Myocyte (in vitro differentiated cells): ENCODE data around the gene ARRB1. TPM values are rescaled to one million over a fixed set of nuclear protein-coding genes. Genes with fewer than 3 reads are reported as not detected.
"Not testable (repeated sequence)": the region's sequence is repeated elsewhere in the genome, so short reads cannot be mapped to it uniquely, and the experiment has no call there.

Experiments
- DNase-seq: peaks from one replicate; pipeline ENCODE4 v3.0.0-alpha.2; 2012; ENCODE audit warnings: low read depth
- total RNA-seq: library from RNA; depleted of rRNA; stranded (reverse); fragments of >200 nt; gene quantifications from 2 replicates; pipeline ENCODE4 v1.2.3, GENCODE V29; 2014

The ARRB1 gene
- total RNA-seq, 1 donor from 2014 or later, result 17.2 TPM

DNA sequence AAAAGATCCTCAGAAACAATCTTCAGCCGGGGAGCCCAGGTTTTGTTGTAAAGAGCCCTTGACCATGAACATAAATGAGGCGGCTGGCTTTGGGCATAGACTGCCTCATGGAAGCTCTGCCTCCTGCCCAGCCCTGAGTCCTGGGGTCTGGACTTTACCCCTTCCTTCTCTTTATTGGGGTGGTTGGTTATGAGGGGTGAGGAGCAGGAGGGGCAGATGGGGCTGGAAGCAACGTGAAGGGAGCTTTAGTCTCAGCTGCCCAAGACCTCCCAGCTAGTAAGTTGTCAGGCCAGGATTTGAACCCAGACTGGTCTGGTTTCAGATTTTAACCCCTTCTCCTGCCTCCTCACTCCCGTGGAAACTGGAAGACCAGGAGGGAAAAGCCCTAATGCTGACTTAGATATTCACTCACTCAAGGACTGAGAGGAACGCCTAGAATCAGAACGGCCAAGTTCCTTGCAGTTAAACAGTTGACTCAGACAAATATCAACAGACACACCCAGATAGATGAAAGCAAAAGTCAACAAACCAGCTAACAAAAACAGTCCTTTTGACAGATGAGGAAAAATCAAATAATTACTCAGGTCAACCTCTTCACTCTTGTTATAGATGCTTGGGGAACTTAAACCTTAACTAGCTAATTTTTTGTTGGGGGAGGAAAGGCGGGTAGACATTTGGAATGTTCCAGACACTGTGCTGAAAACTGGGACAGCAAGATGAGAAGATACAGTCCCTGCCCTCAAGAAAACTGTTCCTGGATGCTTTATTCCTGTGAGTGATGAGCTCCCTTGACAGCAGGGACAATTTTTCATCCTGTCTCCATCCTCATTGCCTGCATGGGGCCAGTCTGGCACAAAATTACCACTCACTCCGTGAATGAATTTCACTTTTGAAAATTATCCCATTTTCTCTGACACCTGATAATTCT lies 20.8 kb upstream of the ARRB1 start:
- DNase-seq, result no peak

DNA sequence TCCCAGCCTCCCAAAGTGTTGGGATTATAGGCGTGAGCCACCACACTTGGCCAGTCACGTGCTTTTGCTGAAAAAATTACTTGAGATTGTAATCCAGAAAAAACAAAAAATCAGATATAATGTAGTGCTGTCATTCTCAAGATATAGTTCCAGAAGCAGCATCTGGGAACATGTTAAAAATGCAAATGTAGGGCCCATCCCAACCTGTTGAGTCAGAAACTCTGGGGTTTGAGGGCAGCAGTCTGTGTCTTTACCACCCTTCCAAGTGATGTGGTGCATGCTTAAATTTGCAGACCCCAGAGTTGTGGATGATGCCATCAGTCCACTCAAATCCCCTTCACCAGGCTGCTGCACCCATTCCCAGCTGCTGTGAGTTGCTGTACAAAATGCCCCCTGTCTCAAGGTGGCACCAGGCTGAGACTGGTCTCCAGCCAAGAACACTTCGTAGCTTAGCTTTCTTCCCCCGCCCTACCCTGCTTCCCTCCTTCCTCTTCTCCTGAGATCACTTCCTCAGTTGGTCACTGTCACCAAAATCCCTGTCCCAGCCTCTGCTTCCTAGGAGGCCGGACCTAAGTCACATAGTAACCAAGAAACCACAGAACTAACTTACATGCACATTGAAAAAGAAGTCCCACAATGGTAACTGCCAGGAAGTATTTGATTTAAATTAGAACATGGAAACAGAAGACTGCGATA lies 18.2 kb upstream of the ARRB1 start:
- DNase-seq, result no peak

DNA sequence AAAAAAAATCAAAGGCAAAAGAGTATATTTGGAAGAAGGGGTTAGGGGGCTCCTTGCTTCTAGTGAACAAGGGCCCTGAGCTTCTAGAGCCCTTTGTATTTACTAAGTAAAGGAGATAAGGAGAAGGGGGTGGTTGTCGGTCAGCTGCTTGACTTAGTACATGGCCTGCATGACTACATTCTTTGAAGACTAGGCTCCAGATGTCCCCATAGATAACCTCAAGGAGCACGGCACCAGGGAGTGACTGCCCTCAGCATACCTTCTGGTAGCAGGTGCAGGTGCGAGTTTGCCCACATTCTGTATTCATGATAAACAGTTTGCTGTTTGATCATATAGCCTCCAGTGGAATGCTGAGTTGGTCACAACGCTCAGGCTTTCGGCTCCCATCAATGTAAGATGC lies 15.4 kb upstream of the ARRB1 start:
- not testable (repeated sequence) for DNase-seq

DNA sequence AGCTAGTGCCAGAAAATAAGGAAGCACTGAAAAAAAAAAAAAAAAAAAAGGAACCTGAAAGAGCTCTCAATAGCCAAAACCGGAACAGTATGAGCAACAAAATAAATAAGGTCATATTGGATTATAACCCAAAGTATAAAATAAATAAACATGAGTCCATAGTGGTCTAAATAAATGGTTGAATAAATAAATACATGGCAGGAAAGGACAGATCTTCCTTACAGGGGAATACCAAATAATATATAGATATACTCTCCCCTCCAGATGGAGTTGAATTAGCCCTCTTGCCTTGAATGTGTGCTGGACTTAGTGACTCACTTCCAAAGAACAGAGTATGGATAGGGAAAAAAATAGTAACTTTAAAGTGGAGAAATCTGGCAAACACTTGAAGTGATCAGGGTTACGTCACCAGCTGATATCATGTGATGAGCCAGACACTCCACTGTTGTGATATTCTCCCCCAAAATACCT lies 14.3 kb upstream of the ARRB1 start:
- DNase-seq, result no peak

DNA sequence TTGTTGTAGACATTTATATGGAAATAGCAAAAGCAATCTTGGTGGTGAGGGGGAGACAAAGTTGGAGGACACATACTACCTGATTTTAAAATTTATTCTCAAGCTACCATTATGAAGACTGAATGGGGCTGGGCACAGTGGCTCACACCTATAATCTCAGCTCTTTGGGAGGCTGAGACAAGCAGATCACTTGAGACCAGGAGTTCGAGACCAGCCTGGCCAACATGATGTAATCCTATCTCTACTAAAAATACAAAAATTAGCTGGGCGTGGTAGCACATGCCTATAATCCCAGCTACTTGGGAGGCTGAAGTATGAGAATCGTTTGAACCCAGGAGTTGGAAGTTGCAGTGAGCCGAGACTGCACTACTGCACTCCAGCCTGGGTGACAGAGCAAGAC lies 10.8 kb upstream of the ARRB1 start:
- DNase-seq, result not testable (repeated sequence)

DNA sequence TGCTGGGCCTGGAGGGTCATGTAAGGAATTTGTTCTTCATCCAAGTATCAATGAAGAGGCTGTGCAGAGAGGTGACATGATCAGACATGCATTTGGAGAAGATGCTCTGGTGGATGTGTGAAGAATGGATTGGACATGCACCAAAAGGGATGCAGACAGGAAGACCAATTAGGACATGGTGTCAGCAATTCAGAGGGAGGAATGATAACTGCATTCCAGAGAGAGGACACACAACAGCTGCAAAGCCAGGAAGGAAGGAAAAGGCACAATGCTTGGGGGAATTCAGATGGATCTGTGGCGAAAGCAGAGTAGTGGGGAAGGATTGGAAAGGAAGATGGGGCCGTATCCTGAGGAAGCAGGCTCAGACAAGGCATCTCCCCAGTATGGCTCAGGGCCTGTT lies 5.2 kb upstream of the ARRB1 start:
- peak; percentile 72 for DNase-seq

DNA sequence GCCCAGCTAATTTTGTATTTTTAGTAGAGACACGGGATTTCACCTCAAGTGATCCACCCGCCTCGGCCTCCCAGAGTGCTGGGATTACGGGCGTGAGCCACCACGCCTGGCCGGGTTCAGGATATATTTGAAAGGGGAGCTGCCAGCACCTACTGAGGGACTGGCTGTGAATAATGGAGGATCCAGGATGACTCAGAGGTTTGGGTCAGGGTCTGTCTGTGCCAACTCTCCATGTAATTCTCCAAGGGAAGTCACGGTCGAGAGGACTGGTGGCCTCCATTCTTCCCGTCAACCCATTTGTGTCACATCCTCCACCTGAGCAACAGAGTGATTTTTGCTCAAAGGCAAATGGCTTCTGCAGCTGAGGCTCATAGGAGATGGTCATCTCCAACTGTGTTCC lies 3.6 kb upstream of the ARRB1 start:
- DNase-seq, result no peak

DNA sequence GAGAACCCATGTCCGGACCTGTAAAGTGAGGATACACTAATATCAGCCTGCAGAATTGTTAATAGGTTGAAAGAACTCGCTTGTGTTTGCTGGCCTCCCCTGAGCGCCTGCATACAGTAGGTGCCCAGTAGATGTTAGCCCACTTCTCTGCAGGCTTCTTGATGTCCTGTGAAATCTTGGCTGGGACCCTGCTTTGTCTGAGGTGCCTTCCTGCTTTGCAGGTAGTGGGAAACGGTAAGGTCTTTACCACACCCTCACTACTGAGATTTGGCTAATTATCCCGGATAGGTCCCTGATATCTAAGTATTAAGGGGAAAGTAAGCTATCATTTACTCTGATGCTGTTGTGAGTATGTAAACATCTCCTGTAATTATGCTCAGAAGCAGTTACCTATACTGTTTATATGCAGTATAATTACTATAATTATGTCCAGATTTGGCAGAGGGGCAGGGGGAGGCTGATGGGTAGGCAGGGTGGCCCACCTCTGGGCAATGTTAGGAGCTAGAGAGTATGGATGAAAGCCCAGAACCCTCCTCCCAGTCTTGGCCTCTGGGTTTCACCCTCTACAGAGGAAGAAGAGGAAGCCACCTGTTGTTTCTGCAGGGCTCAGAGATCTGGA lies 1.2 kb upstream of the ARRB1 start:
- no peak for DNase-seq

DNA sequence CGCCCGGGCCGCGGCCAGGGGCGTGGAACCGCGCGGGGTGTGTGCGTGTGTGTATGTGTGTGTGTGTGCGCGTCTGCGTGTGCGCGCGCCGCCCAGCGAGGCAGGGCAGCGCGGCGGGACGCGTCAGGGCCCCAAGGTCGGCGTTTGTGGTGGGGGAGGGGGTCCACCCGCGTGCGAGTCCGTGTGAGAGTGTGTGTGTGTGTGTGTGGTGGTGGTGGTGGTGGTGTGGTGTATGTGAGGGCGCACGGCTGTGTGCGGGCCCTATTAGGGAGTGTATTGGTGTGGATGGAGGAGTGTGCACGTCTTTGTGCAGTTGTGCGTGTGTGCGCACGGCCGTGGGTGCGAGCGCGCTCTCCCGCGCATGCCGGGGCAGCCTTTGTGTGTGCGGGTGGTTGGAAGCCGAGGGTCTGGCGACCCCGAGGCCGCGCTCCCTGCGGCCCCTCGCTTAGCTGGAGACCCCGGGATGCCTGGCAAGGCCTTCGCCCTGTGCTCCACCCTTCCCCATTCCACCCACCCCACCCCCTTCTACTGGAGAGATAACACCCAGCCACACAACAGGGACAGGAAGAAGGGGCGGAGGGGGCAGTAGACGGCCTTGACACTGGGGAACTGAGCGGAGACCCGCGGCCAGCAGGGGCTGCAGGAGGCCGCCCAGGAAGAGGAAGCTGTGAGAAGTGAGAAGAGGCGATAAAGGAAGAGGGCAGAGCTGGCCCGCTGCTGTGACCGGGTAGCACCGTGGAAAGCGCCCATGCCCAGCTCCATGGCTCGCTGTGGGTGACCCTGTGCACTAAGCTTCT lies 528 bp upstream of the ARRB1 start:
- peak; percentile 67 for DNase-seq

DNA sequence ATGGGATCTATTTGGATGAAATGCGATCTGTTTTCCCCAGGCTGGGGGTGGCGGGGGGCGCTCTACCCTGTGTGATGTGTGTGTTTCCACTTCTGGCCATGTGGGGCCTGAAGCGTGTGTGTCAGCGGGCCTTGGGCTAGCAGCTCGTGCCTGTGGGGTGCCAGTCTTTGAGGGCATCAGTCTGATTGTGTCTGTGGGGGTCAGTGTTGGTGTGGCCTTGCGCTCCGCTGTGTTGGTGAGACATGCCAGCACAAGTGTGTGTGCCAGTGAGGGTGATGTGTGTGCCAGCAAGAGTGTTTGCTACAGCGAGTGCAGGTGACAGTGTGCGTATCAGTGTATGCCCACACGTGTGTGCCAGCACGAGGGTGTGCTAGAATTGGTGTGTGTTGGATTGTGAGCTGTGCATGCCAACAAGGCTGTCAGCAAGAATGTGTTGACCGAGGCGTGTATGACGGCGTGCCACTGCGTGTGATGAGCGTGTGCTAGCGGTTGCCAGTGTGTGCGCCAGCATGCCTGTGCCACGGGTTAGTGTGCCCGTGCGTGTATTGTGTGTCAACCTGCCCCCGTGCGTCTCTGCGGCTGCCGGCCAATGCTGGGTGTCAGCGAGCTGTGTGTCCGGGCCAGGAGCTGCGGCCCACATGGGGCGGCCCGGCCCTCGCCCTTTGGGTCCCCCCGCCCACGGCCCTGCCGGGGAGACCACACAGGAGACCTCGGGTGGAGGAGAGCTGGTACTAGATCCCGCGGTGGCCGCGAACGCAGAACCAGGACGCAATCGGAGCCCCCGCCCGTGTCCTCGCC lies 519 bp downstream of the ARRB1 start:
- peak; percentile 50 for DNase-seq

DNA sequence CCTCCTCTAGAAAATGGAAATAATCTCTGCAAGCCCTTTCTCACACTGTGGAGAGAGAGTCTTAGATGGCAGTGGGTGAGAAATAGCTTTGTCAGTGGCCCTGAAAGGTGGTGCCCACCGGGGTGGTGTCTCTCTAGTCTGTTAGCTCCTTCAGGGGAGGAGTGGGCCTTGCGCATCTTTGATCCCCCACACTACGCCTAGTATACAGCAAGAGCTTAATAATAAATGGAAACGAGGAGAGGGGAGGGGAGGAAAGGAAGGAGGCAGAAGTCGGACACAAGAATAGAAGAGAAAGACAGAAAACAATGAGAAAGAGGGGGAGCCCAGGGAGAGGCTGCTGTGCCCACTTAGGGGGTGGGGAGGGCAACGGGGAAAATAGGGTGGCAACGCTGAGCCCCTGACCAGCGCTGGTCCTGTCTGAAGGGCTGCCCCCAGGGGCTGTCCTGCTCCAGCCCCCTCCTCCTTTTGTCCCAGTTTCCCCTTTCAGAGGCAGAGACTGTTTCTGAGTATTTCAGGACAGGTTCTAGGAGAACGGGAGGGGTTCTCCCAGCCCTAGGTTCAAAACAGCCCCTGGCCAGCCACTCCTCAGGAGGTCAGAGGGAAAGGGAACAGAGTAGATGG lies 1.2 kb downstream of the ARRB1 start:
- no peak for DNase-seq

DNA sequence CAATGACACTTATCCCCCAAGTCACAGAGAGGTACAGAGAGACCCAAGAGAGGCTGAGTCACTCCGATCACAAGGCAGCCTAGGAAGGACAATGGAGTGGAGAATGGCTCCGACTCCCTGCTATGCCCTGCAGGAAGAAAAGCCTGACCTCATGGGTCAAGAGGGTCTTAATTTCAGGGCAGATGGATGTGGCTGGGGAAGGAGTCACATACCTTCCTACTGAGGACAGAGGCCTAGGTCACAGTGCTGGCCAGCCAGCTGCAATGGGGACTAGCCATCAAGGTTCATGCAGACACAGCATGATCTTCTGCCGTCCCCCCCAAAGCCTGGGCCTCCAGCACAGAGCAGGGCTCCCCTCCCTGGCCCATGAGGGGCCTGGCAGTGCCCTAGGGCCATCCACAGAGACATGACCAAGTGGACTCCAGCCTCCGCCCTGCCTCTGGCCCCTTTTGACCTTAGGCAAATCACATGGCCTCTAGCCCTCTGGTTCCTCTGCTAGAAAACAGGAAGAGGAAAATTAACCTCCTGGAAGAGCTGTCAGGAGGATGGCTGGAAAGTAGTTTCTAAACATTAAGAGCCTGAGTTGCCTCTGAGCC lies 1.8 kb downstream of the ARRB1 start:
- no peak for DNase-seq

DNA sequence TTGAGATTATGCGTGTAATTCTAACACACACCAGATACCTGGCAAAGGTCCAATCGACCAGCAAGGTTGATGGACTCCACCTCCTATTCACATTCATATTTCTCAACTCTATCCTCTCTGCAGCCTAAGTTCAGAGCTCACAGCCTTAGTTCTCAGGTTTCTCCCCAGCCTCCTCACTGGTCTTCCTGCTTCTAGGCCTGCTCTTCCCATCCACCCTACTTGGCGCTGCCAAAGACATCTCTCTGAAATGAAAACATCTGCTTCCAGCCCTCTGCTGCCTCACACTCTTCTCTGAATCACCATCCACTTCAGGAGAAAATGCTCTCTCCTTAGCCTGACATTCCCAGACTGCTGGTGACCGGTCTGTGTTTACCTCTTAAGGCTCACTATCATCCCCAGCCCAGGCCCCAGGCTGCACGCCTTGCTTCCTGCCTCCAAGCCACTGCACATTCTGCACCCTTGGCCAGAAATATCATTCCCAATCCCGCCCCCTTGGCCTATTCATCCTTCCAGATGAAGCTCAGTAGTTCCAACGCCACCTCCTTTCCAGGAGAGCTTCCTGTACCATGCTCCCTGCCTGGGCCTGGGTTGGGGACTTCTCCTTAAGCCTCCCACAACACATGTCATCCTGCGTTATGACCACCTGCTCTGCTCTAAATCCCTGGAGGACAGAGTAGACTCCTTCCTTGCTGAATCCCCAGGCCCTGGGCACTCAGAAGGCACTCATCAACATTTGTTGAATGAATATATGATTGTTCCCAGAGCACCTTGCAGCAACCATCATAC lies 3.5 kb downstream of the ARRB1 start:
- peak; percentile 80 for DNase-seq

DNA sequence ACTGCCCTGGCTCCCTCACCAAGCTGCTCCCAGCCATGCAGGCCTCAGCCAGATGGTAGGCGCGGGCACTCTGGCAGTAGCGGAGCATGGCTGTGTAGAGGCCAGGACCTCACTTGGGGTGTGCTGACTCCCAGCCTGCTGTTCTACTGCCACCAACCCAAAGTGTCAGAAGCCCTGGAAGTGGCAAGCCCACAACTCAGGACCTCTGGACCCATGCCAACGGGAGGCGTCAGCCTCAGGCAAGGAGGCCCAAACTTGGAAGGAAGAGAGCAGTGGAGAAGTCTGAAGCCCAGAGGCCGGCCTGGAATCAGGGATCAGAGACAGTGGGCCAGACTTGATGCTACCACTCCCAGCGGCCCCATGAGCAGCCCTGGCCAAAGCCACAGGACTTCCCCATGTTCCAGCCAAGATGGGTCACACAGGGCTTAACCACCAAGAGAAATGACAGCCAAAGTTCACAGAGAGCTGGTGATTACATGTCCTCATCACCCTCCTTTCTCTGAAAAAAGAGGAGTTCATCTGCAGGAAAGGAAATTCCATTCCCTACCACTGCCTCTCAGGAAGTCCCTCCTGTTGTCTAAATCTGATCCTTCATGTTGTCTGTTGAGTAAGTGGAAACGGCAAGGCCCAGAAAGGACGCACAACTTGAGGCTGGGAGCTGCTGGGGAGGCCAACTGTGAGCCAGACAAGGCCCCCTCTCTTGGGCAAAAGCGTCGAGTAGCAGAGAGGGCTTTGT lies 4.4 kb downstream of the ARRB1 start:
- DNase-seq, result no peak

DNA sequence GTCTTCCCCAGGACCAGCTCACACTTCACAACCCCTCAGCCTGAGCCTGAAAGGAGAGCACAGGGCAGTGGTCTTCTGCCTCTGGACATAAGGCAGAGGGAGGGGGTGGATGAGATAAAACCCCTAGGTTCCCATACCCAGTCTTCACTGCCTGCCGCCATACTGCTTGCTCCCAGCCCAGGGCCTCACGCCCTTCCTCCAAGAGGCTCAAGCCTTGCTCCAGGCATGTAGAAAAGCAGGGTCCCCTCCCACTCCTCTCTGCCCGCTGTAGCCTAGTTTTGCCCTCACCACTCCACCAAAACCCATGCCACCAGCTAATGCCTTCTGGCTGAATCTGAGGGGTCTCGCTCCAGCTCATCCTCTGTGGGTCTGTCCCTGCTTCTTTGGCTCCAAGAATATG lies 5.2 kb downstream of the ARRB1 start:
- DNase-seq, result no peak

DNA sequence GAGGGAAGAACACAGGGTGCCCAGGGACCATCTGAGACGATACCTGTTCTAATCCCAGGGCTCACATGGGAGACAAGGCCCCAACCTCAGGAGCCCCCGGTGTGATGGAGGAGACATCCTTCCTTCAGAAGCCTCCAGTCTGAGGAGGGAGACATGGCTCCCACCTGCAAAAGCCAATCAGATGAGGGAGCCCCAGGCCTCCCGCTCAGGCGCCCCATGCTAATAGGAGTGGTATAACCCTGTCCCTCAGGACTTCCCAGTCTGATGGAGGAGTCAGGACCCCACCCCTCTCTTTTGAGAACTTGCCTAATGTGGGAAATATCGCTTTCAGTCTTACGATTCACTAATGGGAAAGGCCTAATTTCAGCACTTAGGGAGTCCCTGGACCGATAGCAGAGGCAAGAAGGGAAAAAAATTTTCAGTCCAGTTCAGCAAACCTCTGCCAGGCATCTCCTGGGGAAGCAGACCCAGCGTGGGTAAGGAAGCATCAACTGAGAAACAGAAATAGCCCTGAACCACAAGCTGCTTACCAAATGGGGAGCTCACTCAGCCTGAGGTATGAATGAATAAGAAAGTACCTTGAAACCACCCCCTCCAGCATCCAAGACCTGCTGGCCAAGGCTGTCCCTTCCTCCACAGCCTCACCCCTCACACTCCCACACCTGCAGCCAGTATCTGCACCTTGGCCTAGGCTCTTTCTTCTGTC lies 5.9 kb downstream of the ARRB1 start:
- DNase-seq, result no peak

DNA sequence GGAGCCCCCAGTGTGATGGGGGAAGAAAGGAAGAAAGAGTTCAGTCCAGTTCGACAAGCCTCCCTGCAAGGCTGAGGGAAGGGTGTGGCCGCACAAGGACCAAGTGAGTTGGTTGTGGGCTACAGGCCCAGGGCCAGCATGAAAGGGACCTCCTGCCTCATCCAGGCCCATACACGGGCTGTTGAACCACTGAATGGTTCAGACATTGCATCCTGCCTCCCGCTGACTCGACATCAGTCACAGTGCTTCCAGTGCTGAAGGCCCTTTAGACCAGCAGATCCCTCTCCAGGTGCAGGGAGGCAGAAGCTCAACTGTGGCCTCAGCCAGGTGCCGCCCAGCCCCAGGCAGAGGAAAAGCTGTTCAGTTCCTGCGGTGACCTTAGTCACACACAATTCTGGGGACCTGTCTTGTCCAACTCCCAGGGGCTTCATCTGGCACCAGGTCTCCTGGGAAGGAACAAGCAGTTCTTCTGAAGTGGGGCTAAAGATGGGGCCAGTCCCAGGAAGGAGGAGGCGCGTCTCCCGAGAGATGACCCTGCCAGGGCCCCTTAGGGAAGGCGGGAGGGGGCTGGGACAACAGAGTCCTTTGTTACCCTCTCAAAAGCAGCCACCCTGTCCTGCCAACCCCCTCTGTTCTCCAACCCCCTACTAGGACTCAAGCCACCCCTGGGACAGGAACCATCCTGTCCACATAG lies 6.6 kb downstream of the ARRB1 start:
- no peak for DNase-seq
